Measurements from ENCODE around the gene APOO. TPM values are rescaled to one million over a fixed set of nuclear protein-coding genes. Genes with fewer than 3 reads are reported as not detected.
A peak's percentile ranks its signal among the peaks of the same experiment; 100 is the strongest.

Gene APOO
- total RNA-seq, 1 experiment from 2014 or later, result 34.5 TPM

GRCh38 chrX:23885803-23886202 is 21.9 kb downstream of the APOO start:
- H4K20me1 ChIP-seq (ENCODE audit: insufficient read depth), result no peaks in the 10 kb centered on the region
- TF ChIP-seq POLR2A (IDR thresholded peaks at IDR 0.05; ENCODE audit: borderline replicate concordance, extremely low read depth, insufficient read depth, insufficient read length), result no peak
- TF ChIP-seq ZFX (IDR thresholded peaks at IDR 0.05), result no peak
- no peak for TF ChIP-seq FOSL1 (IDR thresholded peaks at IDR 0.05; ENCODE audit: low read depth)
- TF ChIP-seq MAX (IDR thresholded peaks at IDR 0.05), result no peak
- no peak for TF ChIP-seq SIN3A (IDR thresholded peaks at IDR 0.05; ENCODE audit: low read depth)
- TF ChIP-seq ATF3 (IDR thresholded peaks at IDR 0.05), result no peak
- no peak for TF ChIP-seq YY1 (IDR thresholded peaks at IDR 0.05; ENCODE audit: extremely low read depth, insufficient replicate concordance, low read depth, low read length)
- TF ChIP-seq EGR1 (IDR thresholded peaks at IDR 0.05; ENCODE audit: low read depth), result no peak
- no peak for TF ChIP-seq EZH2 (IDR thresholded peaks at IDR 0.05)
- no peak for TF ChIP-seq POLR2AphosphoS5 (IDR thresholded peaks at IDR 0.05; ENCODE audit: low read depth, low read length)
- no peak for TF ChIP-seq ZBTB33 (IDR thresholded peaks at IDR 0.05; ENCODE audit: extremely low read depth, insufficient replicate concordance, low read length)
- no peak for TF ChIP-seq SRF (IDR thresholded peaks at IDR 0.05; ENCODE audit: low read depth)
- TF ChIP-seq CTCF (IDR thresholded peaks at IDR 0.05 in 2 of 3, conservative IDR thresholded peaks at IDR 0.05 in 1 of 3; ENCODE audit: borderline replicate concordance in 1 of 3, insufficient read depth in 1 of 3, low read depth in 2 of 3, low read length in 2 of 3), result no peak
- no peak for TF ChIP-seq CBX3 (IDR thresholded peaks at IDR 0.05; ENCODE audit: low read depth)
- no peak for TF ChIP-seq SP1 (IDR thresholded peaks at IDR 0.05; ENCODE audit: low read depth)
- no peak for TF ChIP-seq EZH2phosphoT487 (IDR thresholded peaks at IDR 0.05; ENCODE audit: borderline replicate concordance)
- TF ChIP-seq ZNF274 (IDR thresholded peaks at IDR 0.05; ENCODE audit: low read depth, low read length), result no peak
- no peak for TF ChIP-seq REST (IDR thresholded peaks at IDR 0.05; ENCODE audit: low read depth)
- H3K36me3 ChIP-seq (ENCODE audit: control insufficient read depth in 1 of 2, insufficient read depth in 2 of 2, low read length in 2 of 2), result no peaks in the 10 kb centered on the region
- POLR2A ChIA-PET, result interaction anchor here (0.6 to 2.0 kb wide), 3 partner anchors 10 to 103 kb away, joined by 3 to 6 read pairs (median 4); partner anchors contain the start of gene SAT1
- H3K9me3 ChIP-seq (ENCODE audit: control insufficient read depth in 1 of 2, insufficient read depth in 1 of 2, low read depth in 1 of 2, low read length in 2 of 2), result no peaks in the 10 kb centered on the region
- H3K4me3 ChIP-seq (replicated peaks in 1 of 2; ENCODE audit: low read depth in 1 of 2, low read length in 2 of 2), result no peak overlapping the region
- ATAC-seq, result no peak
- H3K79me2 ChIP-seq (ENCODE audit: insufficient read depth, low read length), result no peaks in the 10 kb centered on the region
- RAD21 ChIA-PET (ENCODE audit: low non-redundant PET in 1 of 2, low total read pairs in 2 of 2, uncharacterized antibody in 2 of 2, unreplicated experiment in 2 of 2), result no interaction called here
- intact Hi-C loops (cut with micrococcal nuclease), result no loop called here
- peaks cover 66 to 79% of the 10 kb centered on the region in 2 experiments for H3K4me1 ChIP-seq (ENCODE audit: control insufficient read depth in 1 of 2, insufficient read depth in 2 of 2, low read length in 2 of 2)
- H3K27me3 ChIP-seq (ENCODE audit: insufficient read depth, low read length), result no peaks in the 10 kb centered on the region
- no peaks in the 10 kb centered on the region for H3K9me2 ChIP-seq (ENCODE audit: insufficient read depth)
- no peak overlapping the region for H2AFZ ChIP-seq (ENCODE audit: low read depth, low read length, poor library complexity, severe bottlenecking)
- H3K9ac ChIP-seq (ENCODE audit: low read length), result no peak overlapping the region
- CTCF ChIA-PET, result interaction anchor here (1.4 kb wide), 1 partner anchor 16 kb away, joined by 5 read pairs; no protein-coding TSS in a partner anchor
- no TSS peak for BruUV-seq (replicated peaks)
- no peak for DNase-seq (ENCODE audit: low read depth, low spot score)
- H3K4me2 ChIP-seq (ENCODE audit: low read length), result peak overlapping the region; percentile 31; the same call in 1 of the 2 replicates
- peak overlapping the region; percentile 88 for H3K27ac ChIP-seq (ENCODE audit: low read depth, low read length)

Data from HCT116 (cell line).